ENCODE data around the gene ATF4. TPM values are rescaled to one million over a fixed set of nuclear protein-coding genes. Genes with fewer than 3 reads are reported as not detected.
"Not testable (repeated sequence)": the region's sequence is repeated elsewhere in the genome, so short reads cannot be mapped to it uniquely, and the experiment has no call there.

ATF4 gene
- total RNA-seq, 1 donor from 2014 or later: 303 TPM

DNA sequence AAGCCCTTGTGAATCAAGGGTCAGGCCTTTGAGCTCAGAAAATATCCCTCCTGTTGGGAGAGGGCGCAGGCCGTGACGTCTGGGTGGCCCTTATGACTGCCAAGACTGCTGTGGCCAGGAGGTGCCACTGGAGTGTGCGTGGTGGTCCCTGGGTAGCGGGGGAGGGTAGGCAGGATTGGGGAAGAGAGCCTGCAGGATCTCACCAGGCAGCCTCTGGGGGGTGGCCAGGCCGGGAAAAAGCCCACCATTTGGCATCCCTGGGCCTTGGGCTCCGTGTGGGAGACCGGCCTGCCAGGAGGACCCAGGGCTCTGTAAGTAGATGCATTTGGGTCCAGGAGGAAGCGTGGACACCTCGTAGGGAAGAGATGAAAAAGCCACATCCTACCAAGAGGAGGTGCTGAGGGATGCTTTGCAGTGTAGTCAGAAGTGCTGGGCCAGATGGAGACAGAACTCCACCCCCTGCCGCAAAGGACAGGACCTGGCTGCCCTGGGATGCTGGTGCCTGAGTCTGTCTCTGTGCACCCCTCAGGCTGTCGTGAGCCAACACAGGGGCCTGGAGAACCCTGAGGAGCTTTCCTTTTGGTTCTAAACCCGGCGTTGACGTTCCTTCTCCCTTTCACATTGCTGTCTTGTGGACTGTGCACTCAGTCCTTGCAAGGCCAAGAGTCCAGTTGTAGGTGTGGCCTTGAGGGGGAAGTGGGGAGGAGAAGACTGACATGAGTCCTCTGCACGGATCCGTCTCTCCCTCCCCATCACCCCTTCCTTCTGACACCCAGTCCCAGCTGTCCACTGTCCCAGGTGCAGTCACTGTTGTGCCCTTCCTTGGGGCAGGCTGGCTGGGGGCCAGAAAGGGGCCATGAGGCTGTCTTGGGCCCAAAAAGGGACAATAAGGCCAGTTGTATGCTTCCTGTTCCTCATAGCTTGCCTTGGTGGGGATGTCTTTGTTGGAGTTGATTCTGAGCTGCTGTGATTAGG is 31.0 kb upstream of the ATF4 start:
- intact Hi-C loops (cut with micrococcal nuclease): loop anchor here (1.0 to 2.0 kb wide), 2 partner anchors 43 to 555 kb away; partner anchors contain the start of gene RPS19BP1

DNA sequence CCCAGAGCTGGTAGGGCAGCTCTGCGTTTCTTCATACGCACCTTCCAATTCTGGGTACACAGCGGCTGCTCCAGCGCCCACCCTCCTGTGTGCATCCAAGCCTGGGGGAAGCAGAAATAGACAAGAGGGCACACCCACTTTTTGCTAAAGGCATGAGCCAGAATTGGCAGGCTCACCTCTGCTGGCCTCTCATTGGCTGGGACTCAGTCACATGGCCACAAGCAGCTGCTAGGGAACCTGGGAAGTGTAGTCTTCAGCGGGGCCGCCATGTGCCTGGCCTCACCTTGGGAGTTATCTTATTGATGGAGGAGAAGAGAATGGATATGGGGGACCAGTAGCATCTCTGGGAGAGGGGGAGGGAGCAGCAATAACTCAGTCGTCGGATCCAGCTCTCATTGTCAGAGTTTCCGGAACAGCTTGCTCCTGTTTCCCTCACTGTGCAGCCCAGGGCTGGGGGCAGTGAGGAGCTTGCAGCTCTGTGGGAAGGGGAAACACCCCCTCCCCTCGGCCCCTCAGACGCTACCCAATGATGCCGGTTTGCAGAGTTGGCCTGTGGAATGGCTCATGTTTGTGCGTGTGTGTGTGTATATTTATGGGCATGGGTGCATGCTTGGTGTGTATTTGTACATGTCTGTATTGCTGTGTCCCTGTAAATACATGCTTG is 30.1 kb upstream of the ATF4 start:
- intact Hi-C loops (cut with micrococcal nuclease): loop anchor here (1.0 to 2.0 kb wide), 2 partner anchors 42 to 555 kb away; partner anchors contain the start of gene RPS19BP1

DNA sequence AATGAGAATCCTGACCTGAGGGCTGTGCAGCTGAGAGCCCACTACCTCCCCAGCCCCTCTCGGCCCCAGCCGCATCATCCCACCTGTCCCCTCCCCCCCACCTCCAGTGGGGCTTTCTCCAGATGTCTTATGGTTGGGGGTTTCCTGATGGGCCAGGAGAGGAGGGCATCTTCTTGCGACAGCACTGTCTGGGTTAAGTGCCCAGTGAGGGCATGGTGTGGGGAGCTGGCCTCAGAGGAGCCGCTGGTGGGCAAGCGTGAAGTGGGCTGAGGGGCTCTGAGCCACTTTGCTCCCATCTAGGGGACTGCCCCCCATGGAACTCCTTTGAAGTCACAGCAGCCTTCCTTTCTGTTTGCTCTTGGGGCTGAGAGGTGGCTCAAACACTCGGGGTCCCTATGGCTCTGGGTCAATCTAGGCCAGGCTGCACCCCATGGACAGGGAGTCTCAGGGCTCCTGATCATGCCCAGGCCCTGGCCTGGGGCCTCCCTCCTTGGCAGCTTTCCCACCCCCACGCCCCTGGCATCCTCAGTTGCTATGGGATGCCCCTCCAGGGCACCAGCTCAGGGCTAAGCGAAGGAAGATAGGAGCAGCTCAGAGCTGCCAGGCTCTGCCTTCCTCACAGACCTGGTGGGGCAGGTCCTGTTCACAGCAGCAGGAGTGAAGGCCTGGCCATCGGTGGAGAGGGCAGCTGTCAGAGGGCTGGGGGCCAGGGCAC is 29.2 kb upstream of the ATF4 start:
- intact Hi-C loops (cut with micrococcal nuclease): loop anchor here (1.0 to 2.0 kb wide), 2 partner anchors 41 to 554 kb away; partner anchors contain the start of gene RPS19BP1

DNA sequence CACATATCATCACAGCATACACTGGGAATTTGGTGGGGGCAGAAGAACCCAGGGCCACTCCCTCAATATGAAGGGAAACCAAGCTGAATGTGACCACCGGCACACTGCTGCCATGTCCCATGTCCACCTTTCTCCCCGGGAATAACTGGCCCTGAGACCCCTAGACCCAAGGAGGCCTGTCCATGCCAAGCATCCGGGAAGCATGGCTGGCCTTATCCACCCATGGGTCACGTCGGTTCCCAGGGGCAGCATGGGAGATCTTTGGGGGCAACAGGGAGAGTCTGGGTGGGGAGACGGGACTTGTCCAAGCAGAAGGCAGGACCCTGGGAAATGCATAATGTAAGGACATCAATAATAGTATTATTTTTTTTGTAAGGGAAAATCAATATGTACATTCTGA is 28.7 kb upstream of the ATF4 start:
- intact Hi-C loops (cut with micrococcal nuclease): loop anchor here (2.0 kb wide), 1 partner anchor 553 kb away; no protein-coding TSS in a partner anchor

DNA sequence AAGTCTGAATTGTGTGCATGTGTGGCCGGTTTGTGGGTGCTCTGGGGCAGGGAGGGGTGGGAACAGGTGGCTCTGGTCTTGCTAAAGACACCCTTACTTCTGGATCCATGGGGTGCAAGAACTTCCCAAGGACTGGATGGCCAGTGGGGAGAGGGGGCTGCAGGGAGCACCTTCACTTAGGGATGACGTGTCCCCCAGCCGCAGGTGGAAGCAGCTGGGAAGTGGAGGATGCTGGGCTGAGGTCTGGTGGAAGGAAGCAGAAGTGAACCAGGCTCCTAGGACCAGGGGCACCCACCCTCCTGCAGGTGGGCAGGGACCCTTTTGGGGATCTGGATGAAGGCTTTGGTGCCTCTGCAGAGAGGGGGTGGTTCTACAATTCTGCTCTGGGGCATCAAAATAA is 28.2 kb upstream of the ATF4 start:
- intact Hi-C loops (cut with micrococcal nuclease): no loop called here

DNA sequence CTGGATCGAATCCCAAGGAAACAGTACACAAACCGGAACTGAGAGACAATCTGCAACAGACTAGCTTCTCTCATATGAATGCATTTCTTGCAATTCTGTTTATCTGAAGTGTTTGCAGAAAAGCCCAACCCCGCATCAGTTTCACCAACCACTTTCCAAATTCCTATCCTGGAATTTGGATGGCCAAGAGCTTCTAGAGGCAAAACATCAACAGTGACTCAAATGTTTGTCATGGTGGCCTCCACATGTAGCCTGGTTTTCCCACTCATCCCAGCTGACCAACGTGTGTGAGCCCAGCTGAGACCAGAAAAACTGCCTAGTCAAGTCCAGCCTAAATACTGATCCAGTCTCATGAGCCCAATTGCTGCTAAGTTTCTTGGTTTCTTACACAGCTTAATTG is 26.6 kb upstream of the ATF4 start:
- intact Hi-C loops (cut with micrococcal nuclease): loop anchor here (1.0 kb wide), 3 partner anchors 21 to 531 kb away; no protein-coding TSS in a partner anchor

DNA sequence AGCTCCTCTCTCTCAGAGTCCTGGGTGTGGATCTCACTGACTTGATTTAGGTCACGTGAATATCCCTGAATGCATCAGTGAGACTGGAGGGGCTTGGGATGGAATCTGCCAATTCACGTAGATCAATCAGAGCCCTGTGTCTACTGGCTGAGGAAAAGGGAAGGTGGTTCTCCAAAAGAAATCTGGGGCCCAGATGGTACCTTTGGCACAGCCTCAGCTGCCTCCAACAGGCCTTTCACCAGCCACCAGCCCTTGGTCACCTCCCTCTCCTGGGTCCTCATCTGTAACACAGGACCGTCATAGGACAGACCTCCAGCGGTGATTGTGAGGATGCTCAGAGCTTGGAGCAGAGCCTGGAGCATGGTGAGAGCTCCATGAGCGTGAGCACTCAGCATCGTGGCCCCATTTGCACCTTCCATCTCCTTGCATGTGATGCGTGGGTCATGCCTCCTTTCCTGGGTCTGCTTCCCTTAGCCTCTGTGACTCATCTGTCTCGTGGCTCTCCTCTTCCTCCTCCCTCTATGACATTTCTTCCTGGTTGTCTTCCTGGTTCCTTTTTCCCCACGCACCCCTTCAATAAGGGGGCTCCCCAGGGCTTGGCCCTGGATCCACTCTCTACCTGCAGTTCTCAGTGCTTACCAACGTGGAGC is 25.8 kb upstream of the ATF4 start:
- intact Hi-C loops (cut with micrococcal nuclease): loop anchor here (1.0 kb wide), 1 partner anchor 542 kb away; no protein-coding TSS in a partner anchor

DNA sequence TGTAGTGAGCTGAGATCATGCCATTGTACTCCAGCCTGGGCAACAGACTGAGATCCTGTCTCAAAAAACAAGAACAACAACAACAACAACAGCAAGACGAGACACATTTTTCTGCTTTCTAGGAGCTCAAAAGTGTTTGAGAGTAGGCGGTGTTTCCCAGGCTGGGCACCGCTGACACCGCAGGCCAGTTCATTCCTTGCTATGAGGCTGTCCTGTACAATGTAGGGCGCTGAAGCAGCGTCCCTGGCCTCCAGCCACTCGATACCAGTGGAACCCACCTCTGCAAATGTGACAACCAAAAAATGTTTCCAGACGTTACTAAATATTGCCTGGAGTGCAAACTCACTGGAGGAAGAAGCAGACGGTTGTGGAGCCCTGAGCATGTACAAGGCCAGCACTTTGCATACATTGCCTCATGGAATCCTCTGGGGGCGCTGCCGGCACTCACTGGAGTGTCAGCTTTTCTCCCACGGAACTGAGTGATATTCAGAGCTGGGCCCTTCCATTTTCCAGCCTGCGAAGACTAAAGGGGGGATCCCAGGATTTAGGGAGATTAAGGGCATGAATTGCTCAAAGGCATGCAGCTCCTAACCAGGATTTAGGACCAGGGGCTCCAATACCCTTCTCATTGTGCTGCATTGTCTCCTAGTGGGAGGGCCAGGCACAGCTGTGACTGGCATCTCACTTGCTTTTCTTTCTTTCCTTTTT is 24.1 kb upstream of the ATF4 start:
- intact Hi-C loops (cut with micrococcal nuclease): loop anchor here (1.0 kb wide), 1 partner anchor 24 kb away; the partner anchor contains the start of gene ATF4

DNA sequence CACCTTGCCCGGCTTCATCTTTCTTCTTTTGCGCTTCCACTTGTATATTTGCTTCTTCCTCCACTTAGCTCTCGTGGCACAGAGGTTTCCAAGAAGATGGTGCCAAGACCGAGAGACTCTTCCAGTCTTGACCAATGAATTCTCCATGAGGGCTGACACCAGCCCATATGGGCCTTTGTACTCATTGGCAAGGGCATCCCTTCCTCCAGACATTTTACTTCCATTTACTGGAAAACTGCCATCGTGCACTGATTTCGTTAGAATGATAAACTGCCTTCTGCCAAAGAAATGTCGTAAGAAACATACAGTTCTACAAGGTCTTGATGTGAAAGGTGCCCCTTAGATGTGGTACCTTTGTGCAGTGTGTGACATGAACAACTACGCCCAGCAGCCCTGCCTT is 22.9 kb upstream of the ATF4 start:
- intact Hi-C loops (cut with micrococcal nuclease): no loop called here

DNA sequence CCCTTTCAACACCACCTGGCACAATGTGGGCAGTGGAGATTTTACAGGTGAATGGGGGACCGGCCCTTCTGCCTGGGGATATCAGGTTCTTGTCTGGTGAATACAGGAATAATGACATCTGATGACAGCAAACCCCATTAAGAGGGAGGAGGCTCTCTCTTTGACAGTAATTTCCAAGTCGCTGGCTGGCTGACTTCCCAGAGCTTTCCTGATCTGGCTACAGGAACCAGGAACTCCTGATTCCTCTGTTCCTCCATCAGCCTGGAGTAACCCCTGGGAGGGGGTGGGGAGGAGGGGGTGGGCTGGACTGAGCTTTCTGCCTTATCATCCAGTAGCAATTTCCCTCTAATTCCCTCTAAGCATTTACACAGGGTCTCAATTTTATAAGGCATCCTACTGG is 22.0 kb upstream of the ATF4 start:
- intact Hi-C loops (cut with micrococcal nuclease): no loop called here

DNA sequence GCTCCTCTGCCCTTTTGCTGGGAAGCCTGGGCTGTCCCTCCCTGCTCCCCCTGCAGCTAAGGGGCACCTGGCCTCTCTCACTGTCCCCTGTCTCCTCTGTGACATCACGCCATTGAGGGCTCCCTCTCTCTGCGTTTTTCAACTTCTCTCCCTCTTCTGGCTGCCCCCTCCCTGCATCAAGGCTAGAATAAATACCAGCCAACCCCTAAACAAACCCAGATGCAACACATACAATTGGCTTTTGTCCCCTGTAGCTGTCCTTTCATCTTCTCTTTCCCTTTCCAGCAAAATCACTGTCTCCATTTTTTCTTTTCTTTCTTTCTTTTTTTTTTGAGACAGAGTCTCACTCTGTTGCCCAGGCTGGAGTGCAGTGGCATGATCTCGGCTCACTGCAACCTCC is 21.6 kb upstream of the ATF4 start:
- intact Hi-C loops (cut with micrococcal nuclease): no loop called here

DNA sequence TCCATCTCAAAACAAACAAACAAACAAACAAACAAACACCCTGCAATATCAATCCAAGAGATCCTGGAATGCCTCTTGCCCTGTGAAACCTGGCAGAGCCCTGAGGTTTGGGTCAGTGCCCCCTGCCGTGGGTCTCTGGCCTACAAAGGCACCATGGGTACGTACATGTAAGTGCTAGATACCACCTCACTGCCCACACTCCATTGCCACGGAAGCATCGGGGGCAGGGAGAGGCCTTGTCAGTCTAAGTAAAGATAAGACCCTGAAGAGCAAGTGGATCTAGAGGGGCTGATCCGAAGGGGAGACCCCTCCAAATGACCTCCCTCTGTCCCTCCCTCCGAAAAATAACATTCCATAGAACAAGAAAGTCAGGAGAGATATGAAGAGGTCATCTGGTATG is 20.3 kb upstream of the ATF4 start:
- intact Hi-C loops (cut with micrococcal nuclease): loop anchor here (5.0 kb wide), 1 partner anchor 103 kb away; the partner anchor contains the start of gene TAB1

DNA sequence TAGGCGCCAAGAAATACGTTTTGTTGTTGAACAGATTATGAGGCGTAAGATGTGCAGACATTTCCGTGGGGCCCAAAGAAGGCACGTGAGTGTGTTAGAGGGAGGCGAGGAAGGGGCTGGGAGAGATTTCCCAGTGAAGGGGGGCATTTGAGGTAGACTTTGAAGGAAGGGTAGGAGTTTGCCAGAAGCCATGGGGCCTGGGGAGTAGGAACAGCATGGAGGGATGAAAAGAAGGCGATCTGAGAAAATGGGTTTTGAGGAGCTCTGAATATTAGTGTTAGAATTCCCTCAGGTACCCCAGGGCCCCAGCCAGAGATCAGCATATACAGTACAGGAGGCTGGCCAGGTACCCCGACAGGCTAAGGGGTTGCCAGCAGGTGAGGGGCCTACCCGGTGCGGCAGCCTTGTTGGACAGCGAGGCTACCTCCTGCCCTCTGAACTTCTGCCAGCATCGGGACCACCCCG is 18.7 kb upstream of the ATF4 start:
- intact Hi-C loops (cut with micrococcal nuclease): loop anchor here (1.0 to 5.0 kb wide), 4 partner anchors 19 to 181 kb away; partner anchors contain the start of genes ATF4, RPS19BP1 and TAB1

DNA sequence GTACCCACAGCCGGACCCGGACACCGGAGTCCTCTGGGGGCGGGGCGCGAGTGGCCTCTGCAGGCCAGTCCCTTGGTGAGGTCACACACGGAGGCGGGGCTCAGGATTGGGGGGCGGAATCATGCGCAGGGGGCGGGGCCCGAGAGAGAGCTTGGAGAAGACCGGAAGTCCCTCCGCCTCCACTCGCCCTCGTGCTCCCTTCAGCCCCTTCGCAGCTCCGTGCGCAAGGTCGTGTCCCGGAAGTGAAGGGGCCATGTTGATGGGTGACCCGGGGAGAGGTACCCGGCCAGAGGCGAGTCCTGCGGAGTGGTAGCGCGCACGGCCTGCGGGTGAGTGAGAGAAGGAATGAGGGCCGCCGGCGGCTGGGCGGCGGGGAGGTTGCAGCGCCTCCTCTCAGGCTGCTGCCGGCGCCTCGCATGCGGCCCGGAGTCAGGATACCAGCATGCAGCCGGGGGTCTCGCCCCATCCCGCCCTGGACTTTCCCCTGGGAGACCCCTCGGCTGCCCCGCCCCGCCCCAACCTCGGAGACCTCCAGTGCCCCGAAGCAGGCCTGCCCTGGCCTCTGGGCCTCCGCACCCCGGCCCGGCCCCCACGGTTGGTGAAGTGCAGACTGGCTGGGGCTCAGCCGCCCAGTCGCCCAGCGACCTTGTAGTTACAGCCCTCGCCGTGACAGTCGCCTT is 18.1 kb upstream of the ATF4 start, which contains the start of gene MIEF1:
MIEF1 (plus strand) TSS at position 182 of the 680 bp plus-strand sequence. CDS start 9,005 bp downstream, outside the sequence.
- intact Hi-C loops (cut with micrococcal nuclease): loop anchor here (1.0 to 5.0 kb wide), 4 partner anchors 18 to 182 kb away; partner anchors contain the start of genes ATF4, RPS19BP1 and TAB1

DNA sequence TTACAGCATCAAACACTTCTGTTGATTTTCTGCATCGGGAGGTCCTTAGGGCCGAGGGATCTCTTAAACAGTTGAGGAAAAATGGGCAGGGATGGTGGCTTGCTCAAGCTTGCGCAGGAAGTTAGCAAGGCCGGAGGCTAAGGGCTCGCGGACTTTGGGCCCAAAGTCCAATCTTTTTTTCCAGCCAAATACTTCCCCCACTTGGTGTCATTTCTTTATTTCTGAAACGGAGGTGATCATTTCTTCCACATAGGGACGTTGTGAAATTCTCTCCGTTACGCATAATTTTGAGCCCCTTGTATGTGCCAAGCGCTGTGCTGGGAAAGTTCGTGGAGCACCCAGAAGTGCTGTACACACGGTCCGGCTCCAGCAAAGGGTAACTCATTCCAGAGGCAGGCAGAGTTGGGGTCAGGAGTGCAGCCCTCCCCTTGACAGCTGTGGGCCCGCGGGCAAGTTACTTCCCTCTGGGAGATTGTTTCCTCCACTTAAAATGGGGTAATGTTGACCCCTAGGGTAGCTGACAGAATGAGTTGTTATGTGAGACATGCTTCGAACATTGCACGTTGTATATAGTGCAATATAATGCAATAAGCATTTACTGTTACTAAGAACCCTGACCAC is 17.5 kb upstream of the ATF4 start:
- intact Hi-C loops (cut with micrococcal nuclease): loop anchor here (1.0 to 5.0 kb wide), 4 partner anchors 17 to 183 kb away; partner anchors contain the start of genes ATF4, RPS19BP1 and TAB1

DNA sequence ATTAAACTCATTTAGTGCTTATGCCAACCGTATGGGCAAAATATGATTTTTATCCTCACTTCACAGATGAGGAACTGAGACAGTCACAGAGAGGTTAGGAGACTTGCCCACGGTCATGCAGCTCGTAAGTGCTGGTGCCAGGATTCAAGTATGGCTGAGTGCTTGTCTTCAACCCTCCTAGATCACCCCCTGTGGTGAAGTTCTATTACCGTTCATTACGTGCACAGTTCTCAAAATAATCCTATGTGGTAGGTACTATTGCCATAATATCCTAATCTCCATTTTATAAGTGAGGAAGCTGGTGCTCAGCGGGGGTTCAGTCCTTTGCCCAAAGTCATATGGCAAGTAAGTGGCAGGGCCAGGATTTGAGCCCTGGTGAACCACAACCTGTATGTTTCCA is 16.7 kb upstream of the ATF4 start:
- intact Hi-C loops (cut with micrococcal nuclease): loop anchor here (5.0 kb wide), 1 partner anchor 106 kb away; the partner anchor contains the start of gene TAB1

DNA sequence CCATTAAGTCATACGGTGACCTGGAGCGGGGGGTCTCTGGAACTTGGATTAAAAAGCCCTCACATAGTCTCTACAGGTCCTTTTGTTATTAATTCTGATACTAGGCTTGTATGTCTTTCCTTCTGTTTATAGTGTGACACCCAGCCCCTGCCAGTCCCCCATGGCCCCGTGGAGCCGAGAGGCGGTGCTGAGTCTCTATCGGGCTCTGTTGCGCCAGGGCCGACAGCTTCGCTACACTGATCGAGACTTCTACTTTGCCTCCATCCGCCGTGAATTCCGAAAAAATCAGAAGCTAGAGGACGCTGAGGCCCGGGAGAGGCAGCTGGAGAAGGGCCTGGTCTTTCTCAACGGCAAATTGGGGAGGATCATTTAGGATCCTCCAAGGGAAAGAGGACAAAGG is 16.3 kb upstream of the ATF4 start:
- intact Hi-C loops (cut with micrococcal nuclease): loop anchor here (5.0 kb wide), 1 partner anchor 107 kb away; the partner anchor contains the start of gene TAB1

DNA sequence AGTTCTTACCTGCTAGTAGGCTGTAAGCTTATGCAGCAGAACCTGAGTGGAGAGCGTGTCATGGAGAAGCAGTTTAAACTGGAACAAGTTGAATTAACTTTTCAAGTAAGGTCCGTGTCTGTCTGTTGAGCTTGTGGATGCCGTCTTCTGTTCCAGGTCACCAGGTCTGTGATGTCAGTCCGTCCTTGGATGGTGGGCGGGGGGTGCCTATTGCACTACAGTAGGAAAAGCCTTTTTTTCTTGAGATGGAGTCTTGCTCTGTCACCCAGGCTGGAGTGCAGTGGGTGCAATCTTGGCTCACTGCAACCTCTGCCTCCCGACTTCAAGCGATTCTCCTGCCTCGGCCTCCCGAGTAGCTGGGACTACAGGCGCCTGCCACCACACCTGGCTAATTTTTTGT is 13.3 kb upstream of the ATF4 start:
- intact Hi-C loops (cut with micrococcal nuclease): not testable (repeated sequence)
